Measurements from ENCODE around the gene MTHFSD. TPM values are rescaled to one million over a fixed set of nuclear protein-coding genes. Genes with fewer than 3 reads are reported as not detected.
A peak's percentile ranks its signal among the peaks of the same experiment; 100 is the strongest.

MTHFSD gene
- total RNA-seq, 1 experiment from 2014 or later: 12.0 TPM

- no peak for DNase-seq (ENCODE audit: extremely low read depth, low read depth)
Measured at GRCh38 chr16:86572041-86572521, 17.0 kb upstream of the MTHFSD start.

DNA sequence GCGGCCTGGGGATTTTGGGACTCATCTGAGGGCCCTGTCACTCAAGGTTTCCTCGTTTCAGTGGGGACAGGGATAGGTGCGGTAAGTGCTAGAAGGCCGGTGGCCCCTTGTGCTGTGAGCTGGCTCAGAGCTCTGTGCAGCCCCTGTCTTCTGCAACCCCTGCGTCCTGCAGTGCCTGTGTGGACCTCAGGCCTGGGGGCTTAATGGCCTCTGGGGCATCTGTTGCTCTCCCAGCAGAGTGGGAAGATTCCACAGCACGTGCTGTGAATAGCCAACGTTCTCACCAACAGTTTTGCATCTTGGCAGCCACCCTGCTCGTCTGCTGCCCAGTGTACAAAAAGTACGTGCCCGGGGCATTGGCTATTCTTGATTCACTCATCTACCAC, 16.5 kb upstream of the MTHFSD start:
- no peak for DNase-seq (ENCODE audit: extremely low read depth, low read depth)

DNA sequence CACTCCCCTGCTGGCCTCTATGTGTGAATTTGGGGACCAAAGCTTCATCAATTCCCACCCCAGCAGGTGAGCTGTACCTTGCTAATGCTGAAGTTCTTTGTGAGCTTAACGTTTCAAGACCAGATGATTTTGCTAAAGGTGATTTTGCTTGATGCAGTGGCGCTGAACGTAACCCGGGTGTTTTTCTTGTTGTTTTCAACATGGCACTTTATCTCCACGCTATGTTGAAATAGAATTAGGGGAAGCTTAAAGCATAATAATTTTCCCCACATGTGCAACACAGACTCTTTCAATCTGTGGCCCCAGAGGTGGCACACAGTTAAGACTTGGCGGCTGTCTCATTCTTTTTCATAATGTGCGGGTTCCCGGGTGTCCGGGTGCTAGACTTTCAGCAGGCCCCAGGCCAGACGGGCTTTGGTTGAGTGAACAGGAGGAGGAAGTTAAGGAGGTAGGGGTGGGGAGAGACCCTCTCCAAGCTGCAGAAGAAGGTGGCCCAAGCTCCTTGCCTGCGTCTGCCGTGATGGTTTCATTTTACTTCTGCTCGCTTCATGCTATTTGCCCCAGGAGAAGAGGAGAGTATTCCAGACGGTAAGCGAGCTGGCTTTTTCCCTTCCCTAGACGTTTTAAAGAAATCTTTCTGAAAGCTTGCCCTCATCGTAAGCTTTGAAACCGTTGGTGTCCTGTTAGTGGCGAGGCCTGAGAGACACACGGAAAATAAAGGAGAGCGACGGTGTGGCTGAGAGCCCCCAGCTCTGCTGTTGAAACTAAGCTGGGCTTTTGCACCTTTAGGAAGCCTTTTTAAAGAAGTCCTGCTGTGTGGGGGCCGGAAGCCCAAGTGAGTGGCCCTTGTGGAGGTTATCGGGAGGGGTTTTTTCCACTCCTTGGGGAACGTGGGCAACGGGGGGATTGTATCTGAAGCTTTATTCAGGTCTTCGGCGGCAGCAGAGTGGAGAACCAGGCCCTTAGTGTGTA, 15.8 kb upstream of the MTHFSD start:
- DNase-seq (ENCODE audit: extremely low read depth, low read depth): no peak

DNA sequence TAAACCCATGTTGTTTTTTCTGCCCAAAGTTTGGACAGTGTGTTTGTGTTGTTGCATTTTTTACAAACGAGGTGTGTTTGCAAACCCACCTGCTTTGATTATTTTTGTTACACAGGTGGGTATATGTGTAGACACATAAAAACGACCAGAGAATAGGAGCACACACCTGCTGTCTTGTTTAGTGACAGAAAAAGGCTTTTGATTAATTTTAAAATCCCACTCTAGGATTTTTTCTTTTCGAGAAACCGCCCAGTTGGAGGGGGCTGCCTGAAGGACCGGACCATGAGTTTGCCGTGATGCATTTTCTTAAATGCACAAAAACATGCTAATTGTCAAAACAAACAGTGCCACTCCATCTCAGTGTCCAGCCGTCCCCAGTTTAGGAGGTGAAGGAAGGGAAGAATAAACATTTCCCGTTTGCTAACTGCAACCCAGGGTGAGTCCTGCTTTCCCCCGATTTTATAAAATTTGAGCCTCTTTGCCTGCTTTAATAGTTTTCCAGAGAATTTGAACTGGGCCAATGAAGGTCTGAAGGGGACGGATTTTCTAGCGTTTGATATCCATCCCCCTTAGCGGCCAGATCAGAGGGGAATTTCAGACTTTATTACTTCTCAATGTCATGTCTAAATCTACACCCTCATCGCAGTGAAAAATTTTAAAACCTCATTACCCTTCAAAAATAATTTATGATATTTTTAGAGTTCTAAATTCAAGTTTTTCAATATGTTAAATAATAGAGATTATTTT, 14.8 kb upstream of the MTHFSD start:
- DNase-seq (ENCODE audit: extremely low read depth, low read depth): no peak

DNA sequence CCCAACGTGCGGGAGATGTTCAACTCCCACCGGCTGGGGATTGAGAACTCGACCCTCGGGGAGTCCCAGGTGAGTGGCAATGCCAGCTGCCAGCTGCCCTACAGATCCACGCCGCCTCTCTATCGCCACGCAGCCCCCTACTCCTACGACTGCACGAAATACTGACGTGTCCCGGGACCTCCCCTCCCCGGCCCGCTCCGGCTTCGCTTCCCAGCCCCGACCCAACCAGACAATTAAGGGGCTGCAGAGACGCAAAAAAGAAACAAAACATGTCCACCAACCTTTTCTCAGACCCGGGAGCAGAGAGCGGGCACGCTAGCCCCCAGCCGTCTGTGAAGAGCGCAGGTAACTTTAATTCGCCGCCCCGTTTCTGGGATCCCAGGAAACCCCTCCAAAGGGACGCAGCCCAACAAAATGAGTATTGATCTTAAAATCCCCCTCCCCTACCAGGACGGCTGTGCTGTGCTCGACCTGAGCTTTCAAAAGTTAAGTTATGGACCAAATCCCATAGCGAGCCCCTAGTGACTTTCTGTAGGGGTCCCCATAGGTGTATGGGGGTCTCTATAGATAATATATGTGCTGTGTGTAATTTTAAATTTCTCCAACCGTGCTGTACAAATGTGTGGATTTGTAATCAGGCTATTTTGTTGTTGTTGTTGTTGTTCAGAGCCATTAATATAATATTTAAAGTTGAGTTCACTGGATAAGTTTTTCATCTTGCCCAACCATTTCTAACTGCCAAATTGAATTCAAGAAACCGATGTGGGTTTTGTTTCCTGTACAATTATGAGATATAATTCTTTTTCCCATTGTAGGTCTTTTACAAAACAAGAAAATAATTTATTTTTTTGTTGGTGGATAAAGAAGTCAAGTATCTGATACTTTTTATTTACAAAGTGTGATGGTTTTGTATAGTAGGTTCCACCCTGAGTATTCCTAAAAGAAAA, 13.9 kb upstream of the MTHFSD start:
- no peak for DNase-seq (ENCODE audit: extremely low read depth, low read depth)

GRCh38 chr16:86567701-86568581, 12.9 kb upstream of the MTHFSD start:
- DNase-seq (ENCODE audit: extremely low read depth, low read depth): no peak

DNA sequence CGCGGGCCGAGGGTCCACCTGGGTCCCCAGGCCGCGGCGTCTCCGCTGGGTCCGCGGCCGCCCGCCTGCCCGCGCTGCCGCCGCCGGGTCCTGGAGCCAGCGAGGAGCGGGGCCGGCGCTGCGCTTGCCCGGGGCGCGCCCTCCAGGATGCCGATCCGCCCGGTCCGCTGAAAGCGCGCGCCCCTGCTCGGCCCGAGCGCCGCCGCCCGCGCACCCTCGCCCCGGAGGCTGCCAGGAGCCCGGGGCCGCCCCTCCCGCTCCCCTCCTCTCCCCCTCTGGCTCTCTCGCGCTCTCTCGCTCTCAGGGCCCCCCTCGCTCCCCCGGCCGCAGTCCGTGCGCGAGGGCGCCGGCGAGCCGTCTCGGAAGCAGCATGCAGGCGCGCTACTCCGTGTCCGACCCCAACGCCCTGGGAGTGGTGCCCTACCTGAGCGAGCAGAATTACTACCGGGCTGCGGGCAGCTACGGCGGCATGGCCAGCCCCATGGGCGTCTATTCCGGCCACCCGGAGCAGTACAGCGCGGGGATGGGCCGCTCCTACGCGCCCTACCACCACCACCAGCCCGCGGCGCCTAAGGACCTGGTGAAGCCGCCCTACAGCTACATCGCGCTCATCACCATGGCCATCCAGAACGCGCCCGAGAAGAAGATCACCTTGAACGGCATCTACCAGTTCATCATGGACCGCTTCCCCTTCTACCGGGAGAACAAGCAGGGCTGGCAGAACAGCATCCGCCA, 12.1 kb upstream of the MTHFSD start:
- DNase-seq (ENCODE audit: extremely low read depth, low read depth): no peak

DNA sequence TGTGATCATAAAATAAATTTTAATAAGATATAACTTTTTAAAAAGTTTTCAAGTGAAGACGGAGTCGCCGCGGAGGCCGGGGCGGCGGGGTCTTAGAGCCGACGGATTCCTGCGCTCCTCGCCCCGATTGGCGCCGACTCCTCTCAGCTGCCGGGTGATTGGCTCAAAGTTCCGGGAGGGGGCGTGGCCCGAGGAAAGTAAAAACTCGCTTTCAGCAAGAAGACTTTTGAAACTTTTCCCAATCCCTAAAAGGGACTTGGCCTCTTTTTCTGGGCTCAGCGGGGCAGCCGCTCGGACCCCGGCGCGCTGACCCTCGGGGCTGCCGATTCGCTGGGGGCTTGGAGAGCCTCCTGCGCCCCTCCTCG, 11.5 kb upstream of the MTHFSD start, which contains the start of gene FOXC2:
FOXC2 (plus strand) TSS at position 229 of the 365 bp plus-strand sequence. CDS start 507 bp downstream, outside the sequence.
- DNase-seq (ENCODE audit: extremely low read depth, low read depth): no peak

DNA sequence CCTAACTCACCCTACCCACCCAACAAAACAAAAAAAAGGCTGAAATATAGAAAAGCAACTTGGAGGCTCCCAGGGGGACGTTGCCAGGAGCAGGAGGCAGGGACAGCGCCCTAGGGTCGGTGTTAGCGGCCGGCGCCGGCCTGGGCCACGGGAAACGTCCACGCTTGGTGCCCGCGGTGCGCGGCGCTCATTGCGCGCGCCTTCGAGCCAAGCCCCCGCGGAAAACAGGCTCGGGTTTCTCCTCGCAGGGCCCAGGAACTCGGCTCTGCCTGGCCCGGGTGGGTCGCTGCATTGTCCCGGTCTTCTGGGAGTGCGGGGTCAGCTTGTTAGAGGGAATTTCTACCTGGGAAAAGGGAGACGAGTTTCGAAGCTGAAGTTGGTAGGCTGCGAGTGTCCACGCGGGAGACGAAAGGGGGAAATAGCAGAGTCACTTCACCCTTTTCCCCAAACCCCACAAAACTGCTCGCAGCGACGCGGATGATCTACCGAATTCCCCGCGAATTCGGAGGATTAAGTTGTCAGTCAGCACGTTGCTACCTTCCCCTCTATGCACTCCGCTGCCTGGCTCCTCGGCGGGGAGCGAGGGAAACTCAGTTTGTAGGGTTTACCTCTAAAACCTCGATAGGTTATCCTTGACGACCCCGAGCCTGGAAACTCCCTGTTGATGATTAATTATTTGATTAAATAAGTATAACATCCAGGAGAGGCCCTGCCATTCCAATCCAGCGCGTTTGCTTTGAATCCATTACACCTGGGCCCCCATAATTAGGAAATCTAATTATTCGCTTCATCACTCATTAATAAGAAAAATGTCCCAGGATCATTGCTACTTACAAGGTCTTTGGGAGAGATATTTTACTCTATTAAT, 10.8 kb upstream of the MTHFSD start:
- no peak for DNase-seq (ENCODE audit: extremely low read depth, low read depth)

GRCh38 chr16:86565181-86565631, 10.2 kb upstream of the MTHFSD start:
- DNase-seq (ENCODE audit: extremely low read depth, low read depth): no peak

- peak; percentile 76 for DNase-seq (ENCODE audit: extremely low read depth, low read depth)
Measured at GRCh38 chr16:86563469-86564345, 8.7 kb upstream of the MTHFSD start.

GRCh38 chr16:86562356-86562755, 7.3 kb upstream of the MTHFSD start:
- DNase-seq (ENCODE audit: extremely low read depth, low read depth): no peak

DNA sequence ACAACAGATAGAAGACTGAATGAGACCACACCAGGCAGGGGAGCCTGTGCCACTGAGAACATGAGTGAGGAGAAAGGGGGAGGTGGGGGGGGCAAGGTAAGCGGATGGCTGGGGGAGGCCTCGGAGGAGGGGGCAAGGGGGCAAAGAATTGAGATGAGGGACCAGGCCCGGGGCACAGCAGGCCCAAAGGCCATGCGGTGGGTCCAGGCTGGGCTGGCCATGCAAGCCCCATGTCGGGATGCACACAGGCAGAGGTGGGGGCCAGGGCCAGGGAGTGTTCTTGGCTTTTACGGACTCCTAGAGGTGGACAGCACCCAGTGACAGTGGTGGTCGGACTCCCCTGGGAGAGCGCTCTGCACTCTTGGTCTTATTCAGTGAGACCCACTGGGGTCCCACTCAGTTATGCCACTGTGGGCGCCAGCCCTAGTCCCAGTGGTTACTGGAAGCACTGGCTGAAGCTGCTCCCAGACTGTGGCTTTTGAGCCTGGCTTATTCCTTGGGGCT, 4.8 kb upstream of the MTHFSD start:
- DNase-seq (ENCODE audit: extremely low read depth, low read depth): no peak

- no peak for DNase-seq (ENCODE audit: extremely low read depth, low read depth)
Measured at GRCh38 chr16:86558355-86559193, 3.5 kb upstream of the MTHFSD start.

GRCh38 chr16:86557587-86557986, 2.6 kb upstream of the MTHFSD start:
- DNase-seq (ENCODE audit: extremely low read depth, low read depth): no peak

- no peak for DNase-seq (ENCODE audit: extremely low read depth, low read depth)
Measured at GRCh38 chr16:86556576-86556975, 1.5 kb upstream of the MTHFSD start.

Data from NCI-H460 (cell line).